SW480 (cell line): Measurements from ENCODE around the gene ZC3H12A.
"Not testable (repeated sequence)": the region's sequence is repeated elsewhere in the genome, so short reads cannot be mapped to it uniquely, and the experiment has no call there.

Experiments used
- DNase-seq: peaks from one replicate; pipeline ENCODE4 v3.0.0-alpha.2; 2016; ENCODE audit warnings: low spot score

The ZC3H12A gene

DNA sequence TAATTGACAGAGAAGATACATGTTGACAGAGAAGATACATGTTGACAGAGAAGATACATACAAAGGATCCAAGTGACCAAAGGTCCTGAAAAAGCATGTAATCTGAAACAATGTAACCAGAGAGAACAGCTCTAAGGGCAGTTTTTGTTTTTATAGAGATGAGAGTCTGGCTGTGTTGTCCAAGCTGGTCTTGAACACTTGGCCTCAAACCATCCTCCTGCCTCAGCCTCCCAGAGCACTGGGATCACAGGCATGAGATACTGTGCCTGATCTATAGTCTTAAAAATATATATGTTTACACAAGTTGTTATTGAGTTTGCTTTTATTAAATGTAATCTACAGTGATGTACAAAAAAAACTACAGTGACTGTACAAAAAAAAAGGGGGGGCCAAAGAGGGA is 27.7 kb downstream of the ZC3H12A start:
- no peak for DNase-seq

DNA sequence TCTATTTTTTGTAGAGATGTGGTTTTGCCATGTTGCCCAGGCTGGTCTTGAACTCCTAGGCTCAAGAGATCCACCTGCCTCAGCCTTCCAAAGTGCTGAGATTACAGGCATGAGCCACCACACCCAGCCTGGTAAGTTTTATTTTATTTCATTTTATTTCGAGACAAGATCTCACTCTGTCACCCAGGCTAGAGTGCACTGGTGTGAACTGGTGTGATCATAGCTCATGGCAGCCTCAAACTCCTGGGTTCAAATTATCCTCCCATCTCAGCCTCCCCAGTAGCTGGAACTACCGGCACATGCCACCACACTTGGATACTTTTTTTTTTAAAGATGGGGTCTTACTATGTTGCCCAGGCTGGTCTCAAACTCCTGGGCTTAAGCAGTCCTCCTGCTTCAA is 28.4 kb downstream of the ZC3H12A start:
- not testable (repeated sequence) for DNase-seq

DNA sequence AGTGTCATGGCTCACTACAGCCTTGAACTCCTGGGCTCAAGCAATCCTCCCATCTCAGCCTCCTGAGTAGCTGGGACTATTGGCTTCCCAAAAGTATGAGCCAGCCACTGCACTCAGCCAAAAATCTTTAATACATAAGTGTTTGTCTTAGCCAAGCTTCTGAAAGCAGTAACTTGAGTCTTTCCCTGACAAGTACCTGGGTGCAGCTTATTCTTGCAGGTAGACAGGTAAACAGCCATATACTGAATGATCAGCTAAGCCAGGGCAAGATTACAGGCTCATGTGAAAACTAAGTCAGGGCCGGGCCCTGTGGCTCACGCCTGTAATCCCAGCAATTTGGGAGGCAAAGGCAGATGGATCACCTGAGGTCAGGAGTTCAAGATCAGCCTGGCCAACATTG is 32.4 kb downstream of the ZC3H12A start:
- no peak for DNase-seq

GRCh38 chr1:37509181-37509580 is 34.8 kb downstream of the ZC3H12A start:
- peak; percentile 16 for DNase-seq

DNA sequence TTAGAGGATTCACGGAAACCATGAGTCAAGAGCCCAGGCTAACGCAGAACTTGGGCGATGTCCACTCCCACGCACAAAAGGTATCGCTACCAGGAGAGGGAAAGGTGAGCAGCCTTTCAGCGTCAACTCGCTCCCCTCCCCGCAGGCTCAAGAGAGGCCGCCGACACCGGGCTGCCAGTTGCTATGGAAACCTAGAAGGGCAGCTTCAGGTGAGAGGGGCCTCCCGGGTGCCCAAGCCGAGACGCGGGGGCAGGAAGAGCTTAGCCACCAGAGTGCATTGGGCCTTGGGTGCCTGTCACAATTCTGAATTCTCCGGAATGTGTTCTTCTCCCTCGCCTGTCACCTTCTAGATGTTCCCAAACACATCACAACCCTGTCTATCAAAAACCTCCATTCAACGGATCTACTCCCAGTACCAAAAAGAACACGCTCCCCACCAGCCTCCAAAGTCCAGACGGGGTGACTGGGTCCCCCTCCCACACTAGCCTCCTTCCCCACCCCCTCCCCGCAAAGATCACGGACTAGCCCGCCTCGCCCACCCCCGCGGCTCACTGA is 39.5 kb downstream of the ZC3H12A start:
- DNase-seq, result peak; percentile 52

DNA sequence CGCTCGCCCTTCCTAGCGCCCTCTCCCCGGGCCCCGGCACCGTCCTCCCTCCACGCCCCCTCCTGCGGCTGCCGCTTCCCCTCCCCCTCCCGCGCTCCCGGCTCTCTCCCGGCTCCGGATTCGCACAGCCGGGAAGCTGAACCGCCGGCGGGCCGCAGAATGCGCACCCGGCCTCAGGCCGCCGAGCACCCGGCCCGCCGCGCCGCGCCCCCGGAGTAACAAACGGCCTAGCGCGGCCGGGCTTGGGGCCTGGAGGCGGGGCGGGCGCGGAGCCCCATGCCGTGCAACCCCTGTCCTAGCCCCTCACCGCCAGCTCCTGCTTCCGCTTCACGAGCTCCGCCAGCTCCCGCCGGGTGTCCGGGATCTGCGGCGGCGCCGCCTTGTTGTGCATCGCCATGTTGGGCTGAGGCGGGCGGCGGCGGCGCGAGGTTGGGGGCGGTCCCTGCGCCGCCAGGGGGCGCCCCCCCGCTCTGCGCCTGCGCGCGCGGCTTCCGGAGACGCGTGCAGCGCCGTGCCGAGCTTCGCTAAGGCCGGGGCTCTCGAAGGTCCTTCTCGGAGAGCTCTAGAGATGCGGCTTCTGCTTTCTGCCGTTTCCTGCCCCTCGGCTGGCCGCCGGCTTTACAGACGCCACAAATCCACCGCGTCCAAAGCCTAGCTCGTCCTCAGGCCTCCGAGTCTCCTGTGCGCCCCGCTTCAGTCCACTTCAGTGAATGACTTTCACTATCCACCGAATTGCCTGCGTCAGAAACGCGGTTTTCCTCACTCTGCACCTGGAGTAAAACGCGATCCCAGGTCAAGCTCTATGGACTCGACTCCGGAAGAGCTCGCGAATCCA is 40.2 kb downstream of the ZC3H12A start, which contains the start of gene MEAF6:
Gene MEAF6, minus strand, starts transcription at position 417 of the 835 bp plus-strand sequence. Its CDS starts 20 bp downstream, at position 397.
- DNase-seq, result peak; percentile 76

- DNase-seq, result no peak
These were observed 41.0 kb downstream of the ZC3H12A start for GRCh38 chr1:37515185-37516034.

DNA sequence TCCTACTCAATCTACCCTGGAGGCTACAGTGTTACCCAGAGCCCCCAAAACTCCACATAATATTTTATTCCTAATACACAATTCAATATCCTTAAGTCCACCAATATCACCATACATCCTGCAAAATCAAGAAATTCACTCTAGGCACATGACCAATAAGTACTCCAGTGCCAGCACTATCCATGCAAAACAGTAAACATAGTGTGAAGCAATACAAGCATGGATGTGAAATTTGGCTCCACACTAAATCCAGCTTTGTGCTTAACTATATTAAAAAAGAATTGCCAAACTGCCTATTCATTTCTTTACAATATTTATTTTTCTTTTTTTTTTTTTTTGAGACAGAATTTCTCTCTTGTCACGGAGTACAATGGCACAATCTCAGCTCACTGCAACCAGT is 43.2 kb downstream of the ZC3H12A start:
- DNase-seq, result no peak

GRCh38 chr1:37518241-37518640 is 43.9 kb downstream of the ZC3H12A start:
- DNase-seq, result not testable (repeated sequence)

- DNase-seq, result not testable (repeated sequence)
These were observed 44.5 kb downstream of the ZC3H12A start for GRCh38 chr1:37518929-37519328.

DNA sequence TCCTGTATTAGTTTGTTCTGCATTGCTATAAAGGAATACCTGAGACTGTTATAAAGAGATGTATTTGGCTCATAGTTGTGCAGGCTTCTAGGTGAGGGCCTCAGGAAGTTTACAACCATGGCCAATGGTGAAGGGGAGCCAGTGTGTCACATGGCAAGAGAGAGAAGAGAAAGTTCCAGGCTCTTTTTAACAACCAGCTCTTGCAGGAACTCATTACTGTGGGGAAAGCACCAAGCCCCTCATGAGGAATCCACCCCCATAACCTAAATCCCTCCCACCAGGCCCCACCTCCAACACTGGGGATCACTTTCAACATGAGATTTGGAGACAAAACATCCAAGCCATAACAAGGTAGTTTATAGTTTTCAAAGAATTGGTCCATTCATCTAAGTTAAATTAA is 45.2 kb downstream of the ZC3H12A start:
- DNase-seq, result no peak

DNA sequence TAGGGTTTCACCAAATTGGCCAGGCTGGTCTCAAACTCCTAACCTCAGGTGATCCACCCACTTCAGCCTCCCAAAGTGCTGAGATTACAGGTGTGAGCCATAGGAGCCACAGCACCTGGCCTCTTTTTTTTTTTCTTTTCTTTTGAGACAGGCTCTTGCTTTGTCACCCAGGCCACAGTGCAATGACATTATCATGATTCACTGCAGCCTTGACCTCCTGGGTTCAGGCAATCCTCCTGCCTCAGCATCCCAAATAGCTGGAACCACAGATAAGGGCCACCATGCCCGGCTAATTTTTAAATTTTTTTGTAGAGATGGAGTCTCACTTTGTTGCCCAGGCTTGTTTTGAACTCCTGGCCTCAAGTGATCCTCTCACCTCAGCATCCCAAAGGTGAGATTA is 55.5 kb downstream of the ZC3H12A start:
- not testable (repeated sequence) for DNase-seq

- DNase-seq, result not testable (repeated sequence)
These were observed 58.2 kb downstream of the ZC3H12A start for GRCh38 chr1:37532418-37533156.

- DNase-seq, result no peak
These were observed 59.1 kb downstream of the ZC3H12A start for GRCh38 chr1:37533317-37534093.
